Measurements from ENCODE around the gene HDC.

Gene HDC

GRCh38 chr15:50295966-50296365 lies 30.4 kb upstream of the HDC start:
- no peaks in the 10 kb centered on the region for H3K27me3 ChIP-seq (replicated peaks in 2 of 5; ENCODE audit: control insufficient read depth in 4 of 5, insufficient read depth in 5 of 5, low read length in 4 of 5)
- ChIA-PET POLR2A (no interaction called here), CTCF (interaction anchor here (1.4 to 1.5 kb wide), 2 partner anchors 18 to 19 kb away, joined by 4 to 5 read pairs; no protein-coding TSS in a partner anchor)
- no peak overlapping the region for H3K27ac ChIP-seq (ENCODE audit: insufficient read depth in 1 of 2, low read depth in 1 of 2, low read length in 2 of 2, poor library complexity in 1 of 2, severe bottlenecking in 2 of 2)
- no peak overlapping the region for H3K4me3 ChIP-seq (ENCODE audit: control insufficient read depth in 1 of 7, extremely low read depth in 1 of 7, insufficient read depth in 4 of 7, low read depth in 2 of 7, low read length in 6 of 7)
- no CpG with 5 or more reads among the region's 1 CpG for WGBS (ENCODE audit: insufficient coverage)
- no peaks in the 10 kb centered on the region for H3K9me3 ChIP-seq (ENCODE audit: control extremely low read depth in 1 of 5, control insufficient read depth in 4 of 5, insufficient read depth in 2 of 5, low read depth in 1 of 5, low read length in 4 of 5)
- peaks cover 19 to 69% (median 26%) of the 10 kb centered on the region in 4 experiments for H3K36me3 ChIP-seq (ENCODE audit: control insufficient read depth in 4 of 4, insufficient read depth in 4 of 4, low read length in 3 of 4)
- DNase-seq = no peak
- no peaks in the 10 kb centered on the region for H3K4me1 ChIP-seq (ENCODE audit: control extremely low read depth in 1 of 4, control insufficient read depth in 4 of 4, insufficient read depth in 4 of 4, low read length in 3 of 4)

- no peaks in the 10 kb centered on the region for H3K27me3 ChIP-seq (replicated peaks in 2 of 5; ENCODE audit: control insufficient read depth in 4 of 5, insufficient read depth in 5 of 5, low read length in 4 of 5)
- DNase-seq = no peak
- no peaks in the 10 kb centered on the region for H3K4me1 ChIP-seq (ENCODE audit: control extremely low read depth in 1 of 4, control insufficient read depth in 4 of 4, insufficient read depth in 4 of 4, low read length in 3 of 4)
- POLR2A ChIA-PET = no interaction called here
- H3K9me3 ChIP-seq (ENCODE audit: control extremely low read depth in 1 of 5, control insufficient read depth in 4 of 5, insufficient read depth in 2 of 5, low read depth in 1 of 5, low read length in 4 of 5) = no peaks in the 10 kb centered on the region
- H3K4me3 ChIP-seq (ENCODE audit: control insufficient read depth in 1 of 7, extremely low read depth in 1 of 7, insufficient read depth in 4 of 7, low read depth in 2 of 7, low read length in 6 of 7) = no peak overlapping the region
- CTCF ChIA-PET = interaction anchor here (0.5 to 1.5 kb wide), 3 partner anchors 26 to 394 kb away, joined by 3 to 6 read pairs (median 3); no protein-coding TSS in a partner anchor
- no CpG with 5 or more reads among the region's 2 CpGs for WGBS (ENCODE audit: insufficient coverage)
- H3K27ac ChIP-seq (ENCODE audit: insufficient read depth in 1 of 2, low read depth in 1 of 2, low read length in 2 of 2, poor library complexity in 1 of 2, severe bottlenecking in 2 of 2) = no peak overlapping the region
- H3K36me3 ChIP-seq (ENCODE audit: control insufficient read depth in 4 of 4, insufficient read depth in 4 of 4, low read length in 3 of 4) = peaks cover 7 to 64% (median 44%) of the 10 kb centered on the region in 4 experiments
Measured at GRCh38 chr15:50289749-50290148, 24.2 kb upstream of the HDC start.

- 100% methylated on average over 4 of the region's 6 CpGs for WGBS (ENCODE audit: insufficient coverage)
- Histone ChIP-seq H3K27me3 (replicated peaks in 2 of 5; ENCODE audit: control insufficient read depth in 4 of 5, insufficient read depth in 5 of 5, low read length in 4 of 5) (no peaks in the 10 kb centered on the region), H3K9me3 (ENCODE audit: control extremely low read depth in 1 of 5, control insufficient read depth in 4 of 5, insufficient read depth in 2 of 5, low read depth in 1 of 5, low read length in 4 of 5) (no peaks in the 10 kb centered on the region), H3K4me3 (ENCODE audit: control insufficient read depth in 1 of 7, extremely low read depth in 1 of 7, insufficient read depth in 4 of 7, low read depth in 2 of 7, low read length in 6 of 7) (no peak overlapping the region), H3K36me3 (ENCODE audit: control insufficient read depth in 4 of 4, insufficient read depth in 4 of 4, low read length in 3 of 4) (peaks cover 13 to 67% (median 46%) of the 10 kb centered on the region in 4 experiments), H3K4me1 (ENCODE audit: control extremely low read depth in 1 of 4, control insufficient read depth in 4 of 4, insufficient read depth in 4 of 4, low read length in 3 of 4) (no peaks in the 10 kb centered on the region), H3K27ac (ENCODE audit: insufficient read depth in 1 of 2, low read depth in 1 of 2, low read length in 2 of 2, poor library complexity in 1 of 2, severe bottlenecking in 2 of 2) (no peak overlapping the region)
- DNase-seq = no peak
- ChIA-PET POLR2A (no interaction called here), CTCF (interaction anchor here (1.2 to 1.3 kb wide), 2 partner anchors 10 to 39 kb away, joined by 3 read pairs; no protein-coding TSS in a partner anchor)
Measured at GRCh38 chr15:50287324-50288116, 22.0 kb upstream of the HDC start.

GRCh38 chr15:50281427-50281826 lies 15.9 kb upstream of the HDC start:
- Histone ChIP-seq H3K27ac (ENCODE audit: insufficient read depth in 1 of 2, low read depth in 1 of 2, low read length in 2 of 2, poor library complexity in 1 of 2, severe bottlenecking in 2 of 2) (no peak overlapping the region), H3K4me3 (ENCODE audit: control insufficient read depth in 1 of 7, extremely low read depth in 1 of 7, insufficient read depth in 4 of 7, low read depth in 2 of 7, low read length in 6 of 7) (no peak overlapping the region), H3K36me3 (ENCODE audit: control insufficient read depth in 4 of 4, insufficient read depth in 4 of 4, low read length in 3 of 4) (peaks cover 12 to 33% (median 18%) of the 10 kb centered on the region in 4 experiments), H3K9me3 (ENCODE audit: control extremely low read depth in 1 of 5, control insufficient read depth in 4 of 5, insufficient read depth in 2 of 5, low read depth in 1 of 5, low read length in 4 of 5) (no peaks in the 10 kb centered on the region), H3K27me3 (replicated peaks in 2 of 5; ENCODE audit: control insufficient read depth in 4 of 5, insufficient read depth in 5 of 5, low read length in 4 of 5) (no peaks in the 10 kb centered on the region), H3K4me1 (ENCODE audit: control extremely low read depth in 1 of 4, control insufficient read depth in 4 of 4, insufficient read depth in 4 of 4, low read length in 3 of 4) (peaks cover 0 to 2% (median 0%) of the 10 kb centered on the region in 4 experiments)
- WGBS (ENCODE audit: insufficient coverage) = 40% methylated on average over 1 of the region's 5 CpGs
- CTCF ChIA-PET = no interaction called here
- POLR2A ChIA-PET = no interaction called here
- DNase-seq = no peak

GRCh38 chr15:50280271-50280670 lies 14.7 kb upstream of the HDC start:
- H3K27ac ChIP-seq (ENCODE audit: insufficient read depth in 1 of 2, low read depth in 1 of 2, low read length in 2 of 2, poor library complexity in 1 of 2, severe bottlenecking in 2 of 2) = no peak overlapping the region
- CTCF ChIA-PET = interaction anchor here (1.2 to 1.4 kb wide), 2 partner anchors 9 to 20 kb away, joined by 3 read pairs; no protein-coding TSS in a partner anchor
- no peak for DNase-seq
- H3K9me3 ChIP-seq (ENCODE audit: control extremely low read depth in 1 of 5, control insufficient read depth in 4 of 5, insufficient read depth in 2 of 5, low read depth in 1 of 5, low read length in 4 of 5) = no peaks in the 10 kb centered on the region
- WGBS (ENCODE audit: insufficient coverage) = 100% methylated on average over 3 of the region's 3 CpGs
- POLR2A ChIA-PET = interaction anchor here (0.5 kb wide), 1 partner anchor 8 kb away, joined by 3 read pairs; no protein-coding TSS in a partner anchor
- H3K27me3 ChIP-seq (replicated peaks in 2 of 5; ENCODE audit: control insufficient read depth in 4 of 5, insufficient read depth in 5 of 5, low read length in 4 of 5) = no peaks in the 10 kb centered on the region
- H3K36me3 ChIP-seq (ENCODE audit: control insufficient read depth in 4 of 4, insufficient read depth in 4 of 4, low read length in 3 of 4) = peaks cover 8 to 24% (median 15%) of the 10 kb centered on the region in 4 experiments
- no peak overlapping the region for H3K4me3 ChIP-seq (ENCODE audit: control insufficient read depth in 1 of 7, extremely low read depth in 1 of 7, insufficient read depth in 4 of 7, low read depth in 2 of 7, low read length in 6 of 7)
- H3K4me1 ChIP-seq (ENCODE audit: control extremely low read depth in 1 of 4, control insufficient read depth in 4 of 4, insufficient read depth in 4 of 4, low read length in 3 of 4) = peaks cover 0 to 6% (median 0%) of the 10 kb centered on the region in 4 experiments

- Histone ChIP-seq H3K4me3 (ENCODE audit: control insufficient read depth in 1 of 7, extremely low read depth in 1 of 7, insufficient read depth in 4 of 7, low read depth in 2 of 7, low read length in 6 of 7) (no peak overlapping the region), H3K27me3 (replicated peaks in 2 of 5; ENCODE audit: control insufficient read depth in 4 of 5, insufficient read depth in 5 of 5, low read length in 4 of 5) (no peaks in the 10 kb centered on the region), H3K36me3 (ENCODE audit: control insufficient read depth in 4 of 4, insufficient read depth in 4 of 4, low read length in 3 of 4) (peaks cover 0 to 11% (median 7%) of the 10 kb centered on the region in 4 experiments), H3K27ac (ENCODE audit: insufficient read depth in 1 of 2, low read depth in 1 of 2, low read length in 2 of 2, poor library complexity in 1 of 2, severe bottlenecking in 2 of 2) (no peak overlapping the region), H3K4me1 (ENCODE audit: control extremely low read depth in 1 of 4, control insufficient read depth in 4 of 4, insufficient read depth in 4 of 4, low read length in 3 of 4) (peaks cover 0 to 6% (median 0%) of the 10 kb centered on the region in 4 experiments), H3K9me3 (ENCODE audit: control extremely low read depth in 1 of 5, control insufficient read depth in 4 of 5, insufficient read depth in 2 of 5, low read depth in 1 of 5, low read length in 4 of 5) (no peaks in the 10 kb centered on the region)
- WGBS (ENCODE audit: insufficient coverage) = 17% methylated on average over 2 of the region's 4 CpGs
- POLR2A ChIA-PET = interaction anchor here (0.7 kb wide), 1 partner anchor 24 kb away, joined by 7 read pairs; no protein-coding TSS in a partner anchor
- DNase-seq = peak in 2 of 3 donors; percentile 13 to 37
- CTCF ChIA-PET = interaction anchor here (0.5 to 1.6 kb wide), 10 partner anchors 9 to 44 kb away, joined by 3 to 4 read pairs (median 3); no protein-coding TSS in a partner anchor
Measured at GRCh38 chr15:50278496-50278895, 13.0 kb upstream of the HDC start.

- peaks cover 0 to 11% (median 7%) of the 10 kb centered on the region in 4 experiments for H3K36me3 ChIP-seq (ENCODE audit: control insufficient read depth in 4 of 4, insufficient read depth in 4 of 4, low read length in 3 of 4)
- H3K4me1 ChIP-seq (ENCODE audit: control extremely low read depth in 1 of 4, control insufficient read depth in 4 of 4, insufficient read depth in 4 of 4, low read length in 3 of 4) = peaks cover 0 to 6% (median 0%) of the 10 kb centered on the region in 4 experiments
- H3K9me3 ChIP-seq (ENCODE audit: control extremely low read depth in 1 of 5, control insufficient read depth in 4 of 5, insufficient read depth in 2 of 5, low read depth in 1 of 5, low read length in 4 of 5) = no peaks in the 10 kb centered on the region
- ChIA-PET POLR2A (no interaction called here), CTCF (interaction anchor here (1.3 to 1.6 kb wide), 4 partner anchors 10 to 37 kb away, joined by 3 to 4 read pairs (median 3); no protein-coding TSS in a partner anchor)
- no peak for DNase-seq
- H3K27ac ChIP-seq (ENCODE audit: insufficient read depth in 1 of 2, low read depth in 1 of 2, low read length in 2 of 2, poor library complexity in 1 of 2, severe bottlenecking in 2 of 2) = no peak overlapping the region
- no CpG with 5 or more reads among the region's 1 CpG for WGBS (ENCODE audit: insufficient coverage)
- H3K4me3 ChIP-seq (ENCODE audit: control insufficient read depth in 1 of 7, extremely low read depth in 1 of 7, insufficient read depth in 4 of 7, low read depth in 2 of 7, low read length in 6 of 7) = no peak overlapping the region
- H3K27me3 ChIP-seq (replicated peaks in 2 of 5; ENCODE audit: control insufficient read depth in 4 of 5, insufficient read depth in 5 of 5, low read length in 4 of 5) = no peaks in the 10 kb centered on the region
Measured at GRCh38 chr15:50277370-50277769, 11.8 kb upstream of the HDC start.

All from common myeloid progenitor, CD34-positive (primary cell).